ENCODE data around the gene APBA3.

DNA sequence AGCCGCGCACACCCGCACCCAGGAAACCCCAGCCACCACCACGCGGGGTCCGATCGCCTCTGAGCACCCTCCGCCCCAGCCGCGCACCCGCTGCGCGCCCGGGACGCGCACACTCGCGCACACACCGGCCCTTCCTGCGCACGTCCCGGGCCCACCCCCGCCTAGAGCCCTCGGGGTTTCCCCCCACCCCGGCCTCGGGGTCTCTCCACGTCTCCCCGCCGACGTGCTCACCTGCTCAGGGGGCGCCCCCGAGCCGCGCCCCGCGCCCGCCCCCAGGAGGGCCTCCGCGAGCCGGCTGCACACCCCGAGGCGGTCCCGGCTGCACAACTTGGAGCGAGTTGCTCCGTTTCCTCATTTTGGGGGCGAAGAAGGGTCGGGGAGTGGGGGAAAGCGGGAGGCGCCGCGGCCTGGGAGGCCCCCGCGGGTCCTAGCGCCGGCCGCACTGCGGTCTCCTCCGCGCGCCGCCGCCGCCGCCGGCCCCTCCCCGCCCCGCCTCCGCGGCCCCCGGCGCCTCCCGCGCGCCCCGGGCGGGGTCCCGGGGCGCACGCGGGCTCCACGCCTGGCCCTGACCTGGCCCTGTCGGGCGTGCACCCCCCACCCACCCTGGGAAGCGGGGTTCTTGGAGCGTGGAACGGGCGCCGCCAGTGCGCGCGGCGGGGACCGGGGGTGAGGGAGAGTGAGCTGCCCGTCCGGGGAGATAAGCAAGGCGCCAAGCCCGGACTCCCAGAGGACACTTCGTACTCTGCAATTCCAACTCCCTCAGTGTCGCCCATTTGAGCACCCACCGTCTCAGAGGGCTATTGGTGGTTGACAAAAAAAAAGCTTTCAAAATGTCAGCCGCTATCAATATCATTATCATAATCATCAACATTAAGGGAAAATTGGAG, 24.7 kb upstream of the APBA3 start, which contains the start of gene MATK:
- no peak for TF ChIP-seq CTCF (IDR thresholded peaks at IDR 0.05)
- no peak for TF ChIP-seq POLR2A (IDR thresholded peaks at IDR 0.05)

All from Peyer's patch (tissue), 4 donors.